ENCODE results near the gene COL8A2.

Gene COL8A2

GRCh38 chr1:36143424-36143823, 18.4 kb upstream of the COL8A2 start:
- H3K4me1 Mint-ChIP-seq: peaks cover 8% of the 10 kb centered on the region
- H3K36me3 Mint-ChIP-seq (ENCODE audit: low read depth): peaks cover 30% of the 10 kb centered on the region
- H3K27ac Mint-ChIP-seq: no peak overlapping the region
- H3K4me3 Mint-ChIP-seq: no peak overlapping the region
- DNase-seq: no peak
- H3K9me3 Mint-ChIP-seq: peaks cover 13% of the 10 kb centered on the region
- peaks cover 9% of the 10 kb centered on the region for H3K27me3 Mint-ChIP-seq (ENCODE audit: low read depth, poor library complexity)
- no peak for TF ChIP-seq CTCF (IDR thresholded peaks at IDR 0.05)

- Mint-ChIP-seq H3K4me1 (no peaks in the 10 kb centered on the region), H3K36me3 (ENCODE audit: low read depth) (peaks cover 23% of the 10 kb centered on the region), H3K9me3 (peaks cover 4% of the 10 kb centered on the region), H3K27me3 (ENCODE audit: low read depth, poor library complexity) (peaks cover 3% of the 10 kb centered on the region), H3K27ac (no peak overlapping the region), H3K4me3 (no peak overlapping the region)
- DNase-seq: no peak
- TF ChIP-seq CTCF (IDR thresholded peaks at IDR 0.05): no peak
These were observed 17.1 kb upstream of the COL8A2 start for GRCh38 chr1:36142121-36142520.

GRCh38 chr1:36139521-36139920, 14.5 kb upstream of the COL8A2 start:
- H3K9me3 Mint-ChIP-seq: no peaks in the 10 kb centered on the region
- H3K4me3 Mint-ChIP-seq: no peak overlapping the region
- DNase-seq: no peak
- peak overlapping the region; percentile 10 for H3K27ac Mint-ChIP-seq
- H3K27me3 Mint-ChIP-seq (ENCODE audit: low read depth, poor library complexity): peaks cover 2% of the 10 kb centered on the region
- H3K4me1 Mint-ChIP-seq: peaks cover 3% of the 10 kb centered on the region
- H3K36me3 Mint-ChIP-seq (ENCODE audit: low read depth): peaks cover 15% of the 10 kb centered on the region
- TF ChIP-seq CTCF (IDR thresholded peaks at IDR 0.05): no peak

GRCh38 chr1:36137776-36138175, 12.8 kb upstream of the COL8A2 start:
- Mint-ChIP-seq H3K4me1 (peaks cover 15% of the 10 kb centered on the region), H3K27me3 (ENCODE audit: low read depth, poor library complexity) (peaks cover 2% of the 10 kb centered on the region), H3K36me3 (ENCODE audit: low read depth) (peaks cover 6% of the 10 kb centered on the region), H3K9me3 (no peaks in the 10 kb centered on the region), H3K27ac (no peak overlapping the region), H3K4me3 (no peak overlapping the region)
- TF ChIP-seq CTCF (IDR thresholded peaks at IDR 0.05): no peak
- no peak for DNase-seq

GRCh38 chr1:36137226-36137625, 12.2 kb upstream of the COL8A2 start:
- DNase-seq: no peak
- Mint-ChIP-seq H3K4me1 (peaks cover 15% of the 10 kb centered on the region), H3K9me3 (no peaks in the 10 kb centered on the region), H3K27ac (no peak overlapping the region), H3K36me3 (ENCODE audit: low read depth) (peaks cover 6% of the 10 kb centered on the region), H3K4me3 (no peak overlapping the region), H3K27me3 (ENCODE audit: low read depth, poor library complexity) (peaks cover 2% of the 10 kb centered on the region)
- no peak for TF ChIP-seq CTCF (IDR thresholded peaks at IDR 0.05)

GRCh38 chr1:36136535-36136934, 11.5 kb upstream of the COL8A2 start:
- no peak overlapping the region for H3K27ac Mint-ChIP-seq
- H3K4me3 Mint-ChIP-seq: no peak overlapping the region
- H3K27me3 Mint-ChIP-seq (ENCODE audit: low read depth, poor library complexity): peaks cover 2% of the 10 kb centered on the region
- peaks cover 6% of the 10 kb centered on the region for H3K36me3 Mint-ChIP-seq (ENCODE audit: low read depth)
- H3K4me1 Mint-ChIP-seq: peaks cover 15% of the 10 kb centered on the region
- DNase-seq: no peak
- no peaks in the 10 kb centered on the region for H3K9me3 Mint-ChIP-seq
- no peak for TF ChIP-seq CTCF (IDR thresholded peaks at IDR 0.05)

Measured in nephron progenitor cell (in vitro differentiated cells).